ENCODE measurements around the gene ABLIM1. TPM values are rescaled to one million over a fixed set of nuclear protein-coding genes. Genes with fewer than 3 reads are reported as not detected.

Gene ABLIM1
- total RNA-seq = 99.5 to 105 TPM (median 102 TPM) in 3 replicates

GRCh38 chr10:114658175-114658574 lies at the start of gene ABLIM1:
ABLIM1 (minus strand) TSS chr10:114658275; CDS start chr10:114658200, 75 bp downstream.
- no peak for TF ChIP-seq CTCF (IDR thresholded peaks at IDR 0.05; ENCODE audit: unreplicated experiment)
- Mint-ChIP-seq H3K4me3 (no peak within 1 kb of the TSS), H3K36me3 (no peaks in the 10 kb centered on the region), H3K27me3 (ENCODE audit: low read depth) (peaks cover 8% of the 10 kb centered on the region), H3K9me3 (peaks cover 4% of the 10 kb centered on the region), H3K4me1 (peaks cover 21% of the 10 kb centered on the region), H3K27ac (no peak within 1 kb of the TSS)
- DNase-seq (ENCODE audit: low spot score in 2 of 2, unreplicated experiment in 2 of 2) = no peak

- Mint-ChIP-seq H3K27me3 (ENCODE audit: low read depth) (no peaks in the 10 kb centered on the region), H3K36me3 (no peaks in the 10 kb centered on the region), H3K4me1 (peaks cover 27% of the 10 kb centered on the region), H3K9me3 (peaks cover under 1% of the 10 kb centered on the region), H3K4me3 (no peak overlapping the region), H3K27ac (peak overlapping the region; percentile 51)
- DNase-seq (ENCODE audit: low spot score in 2 of 2, unreplicated experiment in 2 of 2) = no peak
- no peak for TF ChIP-seq CTCF (IDR thresholded peaks at IDR 0.05; ENCODE audit: unreplicated experiment)
Observed at GRCh38 chr10:114706458-114707055, 48.5 kb upstream of the ABLIM1 start.

- no peak overlapping the region for H3K27ac Mint-ChIP-seq
- H3K27me3 Mint-ChIP-seq (ENCODE audit: low read depth) = no peaks in the 10 kb centered on the region
- peaks cover 27% of the 10 kb centered on the region for H3K4me1 Mint-ChIP-seq
- DNase-seq (ENCODE audit: low spot score in 2 of 2, unreplicated experiment in 2 of 2) = no peak
- peaks cover 3% of the 10 kb centered on the region for H3K36me3 Mint-ChIP-seq
- no peak overlapping the region for H3K4me3 Mint-ChIP-seq
- peaks cover 15% of the 10 kb centered on the region for H3K9me3 Mint-ChIP-seq
- no peak for TF ChIP-seq CTCF (IDR thresholded peaks at IDR 0.05; ENCODE audit: unreplicated experiment)
Observed at GRCh38 chr10:114704679-114705078, 46.6 kb upstream of the ABLIM1 start.

GRCh38 chr10:114703377-114704107 lies 45.5 kb upstream of the ABLIM1 start:
- Mint-ChIP-seq H3K27me3 (ENCODE audit: low read depth) (no peaks in the 10 kb centered on the region), H3K36me3 (peaks cover 3% of the 10 kb centered on the region), H3K9me3 (peaks cover 15% of the 10 kb centered on the region), H3K4me3 (no peak overlapping the region), H3K27ac (peak overlapping the region; percentile 48), H3K4me1 (peaks cover 28% of the 10 kb centered on the region)
- no peak for DNase-seq (ENCODE audit: low spot score in 2 of 2, unreplicated experiment in 2 of 2)
- TF ChIP-seq CTCF (IDR thresholded peaks at IDR 0.05; ENCODE audit: unreplicated experiment) = no peak

- Mint-ChIP-seq H3K27me3 (ENCODE audit: low read depth) (no peaks in the 10 kb centered on the region), H3K27ac (no peak overlapping the region), H3K4me1 (peaks cover 8% of the 10 kb centered on the region), H3K36me3 (peaks cover 3% of the 10 kb centered on the region), H3K9me3 (peaks cover 20% of the 10 kb centered on the region), H3K4me3 (no peak overlapping the region)
- TF ChIP-seq CTCF (IDR thresholded peaks at IDR 0.05; ENCODE audit: unreplicated experiment) = no peak
- no peak for DNase-seq (ENCODE audit: low spot score in 2 of 2, unreplicated experiment in 2 of 2)
Observed at GRCh38 chr10:114698271-114699061, 40.4 kb upstream of the ABLIM1 start.
